GM23338 (cell line): ENCODE measurements around the gene MRPS10. TPM values are rescaled to one million over a fixed set of nuclear protein-coding genes. Genes with fewer than 3 reads are reported as not detected.

Experiments
- ATAC-seq: fragments of 200-7000 bp; cut with Tn5 transposase; 3 replicates; pipeline ENCODE4 v1.9.1; 2020
- DNase-seq: peaks from one replicate; pipeline ENCODE4 v3.0.0-alpha.2; 2015; ENCODE audit warnings: low spot score
- H2AFZ ChIP-seq: fragments of 200-600 bp; sonication (generic); 2 replicates; pipeline ENCODE4 v1.8.0; 2016; ENCODE audit warnings: antibody characterized with exemption, mild to moderate bottlenecking, moderate library complexity
- H3F3A ChIP-seq: fragments of 200-600 bp; sonication (generic); replicated peaks from 2 replicates; pipeline ENCODE4 v1.8.0; 2017; ENCODE audit warnings: antibody characterized with exemption, mixed run types, low read depth
- H3K27ac ChIP-seq: fragments of 200-600 bp; sonication (generic); 2 replicates; pipeline ENCODE4 v1.6.1; 2016; ENCODE audit warnings: low read depth
- H3K27me3 ChIP-seq: fragments of 200-600 bp; sonication (generic); 2 replicates; pipeline ENCODE4 v1.8.0; 2016; ENCODE audit warnings: mild to moderate bottlenecking, mixed run types, moderate library complexity; ENCODE audit not compliant: insufficient read depth
- H3K36me3 ChIP-seq: fragments of 200-600 bp; sonication (generic); 2 replicates; pipeline ENCODE4 v1.8.0; 2016; ENCODE audit warnings: mild to moderate bottlenecking; ENCODE audit not compliant: insufficient read depth
- H3K4me1 ChIP-seq: fragments of 200-600 bp; sonication (generic); 2 replicates; pipeline ENCODE4 v1.8.0; 2016; ENCODE audit warnings: mild to moderate bottlenecking, moderate library complexity; ENCODE audit not compliant: insufficient read depth
- H3K4me2 ChIP-seq: fragments of 200-600 bp; sonication (generic); 2 replicates; pipeline ENCODE4 v1.7.1; 2017; ENCODE audit warnings: mixed run types
- H3K4me3 ChIP-seq: fragments of 200-600 bp; sonication (generic); 2 replicates; pipeline ENCODE4 v1.6.1; 2016; ENCODE audit warnings: mixed run types
- H3K79me2 ChIP-seq: fragments of 200-600 bp; sonication (generic); replicated peaks from 2 replicates; pipeline ENCODE4 v1.8.0; 2017; ENCODE audit warnings: mild to moderate bottlenecking; ENCODE audit not compliant: insufficient read depth
- H3K9me2 ChIP-seq: fragments of 200-600 bp; sonication (generic); 2 replicates; pipeline ENCODE4 v1.8.0; 2017; ENCODE audit not compliant: insufficient read depth
- H4K20me1 ChIP-seq: fragments of 200-600 bp; sonication (generic); replicated peaks from 2 replicates; pipeline ENCODE4 v1.8.0; 2017; ENCODE audit warnings: mild to moderate bottlenecking; ENCODE audit not compliant: insufficient read depth
- H3K27ac Mint-ChIP-seq: 2 replicates; pipeline ENCODE4 v1.8.0; 2020; ENCODE audit warnings: inconsistent platforms, mild to moderate bottlenecking, moderate library complexity, mixed read lengths
- H3K27me3 Mint-ChIP-seq: 3 replicates; pipeline ENCODE4 v1.8.0; 2022; ENCODE audit warnings: low read depth, mild to moderate bottlenecking, moderate library complexity, mixed read lengths, inconsistent platforms; ENCODE audit not compliant: insufficient read depth, poor library complexity
- H3K36me3 Mint-ChIP-seq: 3 replicates; pipeline ENCODE4 v1.8.0; 2021; ENCODE audit warnings: low read depth, mild to moderate bottlenecking, inconsistent platforms, moderate library complexity, mixed read lengths
- H3K4me1 Mint-ChIP-seq: 3 replicates; pipeline ENCODE4 v1.8.0; 2020; ENCODE audit warnings: mild to moderate bottlenecking, inconsistent platforms, mixed read lengths
- H3K4me3 Mint-ChIP-seq: 3 replicates; pipeline ENCODE4 v1.8.0; 2021; ENCODE audit warnings: moderate library complexity, mild to moderate bottlenecking, inconsistent platforms, mixed read lengths
- H3K9me3 Mint-ChIP-seq: 3 replicates; pipeline ENCODE4 v1.8.0; 2020; ENCODE audit warnings: moderate library complexity, mild to moderate bottlenecking, inconsistent platforms, mixed read lengths
- CREB1 ChIP-seq: fragments of 250-450 bp; sonication (Bioruptor Pico); IDR thresholded peaks from 2 replicates; pipeline ENCODE4 v1.5.0; 2020; ENCODE audit warnings: low read depth, mild to moderate bottlenecking, moderate library complexity
- CTCF ChIP-seq, 2 experiments: fragments of 200-600 bp in 1 of 2; sonication (generic) in 1 of 2; conservative IDR thresholded peaks; 2 replicates each; pipeline versions ENCODE4 v1.5.1 to v1.6.1; 2016 to 2017; ENCODE audit warnings: antibody characterized with exemption in 2 of 2, low read depth in 2 of 2, mild to moderate bottlenecking in 2 of 2, moderate library complexity in 1 of 2
- EZH2 ChIP-seq: fragments of 200-600 bp; sonication (generic); IDR thresholded peaks from one replicate; pipeline ENCODE4 v1.8.0; 2017; ENCODE audit warnings: antibody characterized with exemption, mild to moderate bottlenecking, low read depth; ENCODE audit not compliant: unreplicated experiment
- JUNB ChIP-seq: IDR thresholded peaks from one replicate; pipeline ENCODE4 v1.6.1; 2016; ENCODE audit warnings: antibody characterized with exemption; ENCODE audit not compliant: unreplicated experiment
- NANOG ChIP-seq: IDR thresholded peaks from 2 replicates; pipeline ENCODE4 v1.6.1; 2016; ENCODE audit warnings: antibody characterized with exemption, borderline replicate concordance
- STAT1 ChIP-seq: IDR thresholded peaks from one replicate; pipeline ENCODE4 v1.6.1; 2016; ENCODE audit warnings: antibody characterized with exemption; ENCODE audit not compliant: unreplicated experiment
- ZNF114 ChIP-seq: fragments of 250-450 bp; sonication (Bioruptor Pico); IDR thresholded peaks from 2 replicates; pipeline ENCODE4 v1.5.0; 2020; ENCODE audit warnings: mild to moderate bottlenecking, moderate library complexity
- ZNF331 ChIP-seq: fragments of 250-450 bp; sonication (Bioruptor Pico); IDR thresholded peaks from 2 replicates; pipeline ENCODE4 v1.5.0; 2020; ENCODE audit warnings: low read depth, mild to moderate bottlenecking, moderate library complexity
- polyA plus RNA-seq: library from polyadenylated mRNA; unstranded; fragments of >200 nt; fragmentation: Nextera tagmentation; extraction: Ambion mirVana; gene quantifications from 2 replicates; pipeline ENCODE4 v1.2.1, GENCODE V29; 2016
- total RNA-seq: library from RNA; depleted of rRNA; stranded (reverse); fragments of >200 nt; shearing (Covaris generic); gene quantifications from 2 replicates; pipeline ENCODE4 v1.2.3, GENCODE V29; 2014
- TF ChIP-seq, protein P1 (sequence below): fragments of 250-450 bp; sonication (Bioruptor Pico); IDR thresholded peaks from 2 replicates; pipeline ENCODE4 v1.5.0; 2020; ENCODE audit warnings: mild to moderate bottlenecking, moderate library complexity
- TF ChIP-seq, protein P2 (sequence below): IDR thresholded peaks from 2 replicates; pipeline ENCODE4 v1.6.1; 2016; ENCODE audit warnings: antibody characterized with exemption
- TF ChIP-seq, protein P3 (sequence below): IDR thresholded peaks from one replicate; pipeline ENCODE4 v1.6.1; 2018; ENCODE audit warnings: antibody characterized with exemption; ENCODE audit not compliant: unreplicated experiment

MRPS10 gene
- total and polyA plus RNA-seq, 2 experiments from 2014 or later: 36.2 to 42.7 TPM

GRCh38 chr6:42225419-42225818, 7.8 kb upstream of the MRPS10 start (continued):
- TF ChIP-seq, protein P1, sequence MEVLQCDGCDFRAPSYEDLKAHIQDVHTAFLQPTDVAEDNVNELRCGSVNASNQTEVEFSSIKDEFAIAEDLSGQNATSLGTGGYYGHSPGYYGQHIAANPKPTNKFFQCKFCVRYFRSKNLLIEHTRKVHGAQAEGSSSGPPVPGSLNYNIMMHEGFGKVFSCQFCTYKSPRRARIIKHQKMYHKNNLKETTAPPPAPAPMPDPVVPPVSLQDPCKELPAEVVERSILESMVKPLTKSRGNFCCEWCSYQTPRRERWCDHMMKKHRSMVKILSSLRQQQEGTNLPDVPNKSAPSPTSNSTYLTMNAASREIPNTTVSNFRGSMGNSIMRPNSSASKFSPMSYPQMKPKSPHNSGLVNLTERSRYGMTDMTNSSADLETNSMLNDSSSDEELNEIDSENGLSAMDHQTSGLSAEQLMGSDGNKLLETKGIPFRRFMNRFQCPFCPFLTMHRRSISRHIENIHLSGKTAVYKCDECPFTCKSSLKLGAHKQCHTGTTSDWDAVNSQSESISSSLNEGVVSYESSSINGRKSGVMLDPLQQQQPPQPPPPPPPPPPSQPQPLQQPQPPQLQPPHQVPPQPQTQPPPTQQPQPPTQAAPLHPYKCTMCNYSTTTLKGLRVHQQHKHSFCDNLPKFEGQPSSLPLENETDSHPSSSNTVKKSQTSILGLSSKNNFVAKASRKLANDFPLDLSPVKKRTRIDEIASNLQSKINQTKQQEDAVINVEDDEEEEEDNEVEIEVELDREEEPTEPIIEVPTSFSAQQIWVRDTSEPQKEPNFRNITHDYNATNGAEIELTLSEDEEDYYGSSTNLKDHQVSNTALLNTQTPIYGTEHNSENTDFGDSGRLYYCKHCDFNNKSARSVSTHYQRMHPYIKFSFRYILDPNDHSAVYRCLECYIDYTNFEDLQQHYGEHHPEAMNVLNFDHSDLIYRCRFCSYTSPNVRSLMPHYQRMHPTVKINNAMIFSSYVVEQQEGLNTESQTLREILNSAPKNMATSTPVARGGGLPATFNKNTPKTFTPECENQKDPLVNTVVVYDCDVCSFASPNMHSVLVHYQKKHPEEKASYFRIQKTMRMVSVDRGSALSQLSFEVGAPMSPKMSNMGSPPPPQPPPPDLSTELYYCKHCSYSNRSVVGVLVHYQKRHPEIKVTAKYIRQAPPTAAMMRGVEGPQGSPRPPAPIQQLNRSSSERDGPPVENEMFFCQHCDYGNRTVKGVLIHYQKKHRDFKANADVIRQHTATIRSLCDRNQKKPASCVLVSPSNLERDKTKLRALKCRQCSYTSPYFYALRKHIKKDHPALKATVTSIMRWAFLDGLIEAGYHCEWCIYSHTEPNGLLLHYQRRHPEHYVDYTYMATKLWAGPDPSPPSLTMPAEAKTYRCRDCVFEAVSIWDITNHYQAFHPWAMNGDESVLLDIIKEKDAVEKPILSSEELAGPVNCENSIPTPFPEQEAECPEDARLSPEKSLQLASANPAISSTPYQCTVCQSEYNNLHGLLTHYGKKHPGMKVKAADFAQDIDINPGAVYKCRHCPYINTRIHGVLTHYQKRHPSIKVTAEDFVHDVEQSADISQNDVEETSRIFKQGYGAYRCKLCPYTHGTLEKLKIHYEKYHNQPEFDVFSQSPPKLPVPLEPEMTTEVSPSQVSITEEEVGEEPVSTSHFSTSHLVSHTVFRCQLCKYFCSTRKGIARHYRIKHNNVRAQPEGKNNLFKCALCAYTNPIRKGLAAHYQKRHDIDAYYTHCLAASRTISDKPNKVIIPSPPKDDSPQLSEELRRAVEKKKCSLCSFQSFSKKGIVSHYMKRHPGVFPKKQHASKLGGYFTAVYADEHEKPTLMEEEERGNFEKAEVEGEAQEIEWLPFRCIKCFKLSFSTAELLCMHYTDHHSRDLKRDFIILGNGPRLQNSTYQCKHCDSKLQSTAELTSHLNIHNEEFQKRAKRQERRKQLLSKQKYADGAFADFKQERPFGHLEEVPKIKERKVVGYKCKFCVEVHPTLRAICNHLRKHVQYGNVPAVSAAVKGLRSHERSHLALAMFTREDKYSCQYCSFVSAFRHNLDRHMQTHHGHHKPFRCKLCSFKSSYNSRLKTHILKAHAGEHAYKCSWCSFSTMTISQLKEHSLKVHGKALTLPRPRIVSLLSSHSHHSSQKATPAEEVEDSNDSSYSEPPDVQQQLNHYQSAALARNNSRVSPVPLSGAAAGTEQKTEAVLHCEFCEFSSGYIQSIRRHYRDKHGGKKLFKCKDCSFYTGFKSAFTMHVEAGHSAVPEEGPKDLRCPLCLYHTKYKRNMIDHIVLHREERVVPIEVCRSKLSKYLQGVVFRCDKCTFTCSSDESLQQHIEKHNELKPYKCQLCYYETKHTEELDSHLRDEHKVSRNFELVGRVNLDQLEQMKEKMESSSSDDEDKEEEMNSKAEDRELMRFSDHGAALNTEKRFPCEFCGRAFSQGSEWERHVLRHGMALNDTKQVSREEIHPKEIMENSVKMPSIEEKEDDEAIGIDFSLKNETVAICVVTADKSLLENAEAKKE: no peak
- TF ChIP-seq CTCF (conservative IDR thresholded peaks at IDR 0.05; ENCODE audit: low read depth in 2 of 2) (no peak), EZH2 (no peak)

- H3K4me3 Mint-ChIP-seq: no peak overlapping the region
- H3K27ac Mint-ChIP-seq: peak overlapping the region; percentile 89
- Histone ChIP-seq H3K79me2 (no peaks in the 10 kb centered on the region), H2AFZ (no peak overlapping the region), H3K4me2 (no peak overlapping the region), H3K4me3 (no peak overlapping the region), H3K4me1 (no peaks in the 10 kb centered on the region), H3K36me3 (no peaks in the 10 kb centered on the region), H4K20me1 (no peaks in the 10 kb centered on the region), H3K27me3 (no peaks in the 10 kb centered on the region), H3K9me2 (no peaks in the 10 kb centered on the region), H3F3A (peaks cover 10% of the 10 kb centered on the region; the same call in 1 of the 2 replicates), H3K27ac (peak overlapping the region; percentile 21; the same call in 1 of the 2 replicates)
- no peaks in the 10 kb centered on the region for H3K27me3 Mint-ChIP-seq
- ATAC-seq (no peak), DNase-seq (no peak)
- H3K9me3 Mint-ChIP-seq: no peaks in the 10 kb centered on the region
- H3K36me3 Mint-ChIP-seq: peaks cover 24% of the 10 kb centered on the region
- peaks cover 9% of the 10 kb centered on the region; the same call in 2 of the 3 replicates for H3K4me1 Mint-ChIP-seq
- TF ChIP-seq EZH2: no peak
- TF ChIP-seq, protein P2, sequence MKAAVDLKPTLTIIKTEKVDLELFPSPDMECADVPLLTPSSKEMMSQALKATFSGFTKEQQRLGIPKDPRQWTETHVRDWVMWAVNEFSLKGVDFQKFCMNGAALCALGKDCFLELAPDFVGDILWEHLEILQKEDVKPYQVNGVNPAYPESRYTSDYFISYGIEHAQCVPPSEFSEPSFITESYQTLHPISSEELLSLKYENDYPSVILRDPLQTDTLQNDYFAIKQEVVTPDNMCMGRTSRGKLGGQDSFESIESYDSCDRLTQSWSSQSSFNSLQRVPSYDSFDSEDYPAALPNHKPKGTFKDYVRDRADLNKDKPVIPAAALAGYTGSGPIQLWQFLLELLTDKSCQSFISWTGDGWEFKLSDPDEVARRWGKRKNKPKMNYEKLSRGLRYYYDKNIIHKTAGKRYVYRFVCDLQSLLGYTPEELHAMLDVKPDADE: no peak
- no peak for TF ChIP-seq ZNF114 (CRISPR knock-in tag)
- no peak for TF ChIP-seq STAT1
- TF ChIP-seq ZNF331 (CRISPR knock-in tag): no peak
- TF ChIP-seq JUNB: no peak
- TF ChIP-seq, protein P3, sequence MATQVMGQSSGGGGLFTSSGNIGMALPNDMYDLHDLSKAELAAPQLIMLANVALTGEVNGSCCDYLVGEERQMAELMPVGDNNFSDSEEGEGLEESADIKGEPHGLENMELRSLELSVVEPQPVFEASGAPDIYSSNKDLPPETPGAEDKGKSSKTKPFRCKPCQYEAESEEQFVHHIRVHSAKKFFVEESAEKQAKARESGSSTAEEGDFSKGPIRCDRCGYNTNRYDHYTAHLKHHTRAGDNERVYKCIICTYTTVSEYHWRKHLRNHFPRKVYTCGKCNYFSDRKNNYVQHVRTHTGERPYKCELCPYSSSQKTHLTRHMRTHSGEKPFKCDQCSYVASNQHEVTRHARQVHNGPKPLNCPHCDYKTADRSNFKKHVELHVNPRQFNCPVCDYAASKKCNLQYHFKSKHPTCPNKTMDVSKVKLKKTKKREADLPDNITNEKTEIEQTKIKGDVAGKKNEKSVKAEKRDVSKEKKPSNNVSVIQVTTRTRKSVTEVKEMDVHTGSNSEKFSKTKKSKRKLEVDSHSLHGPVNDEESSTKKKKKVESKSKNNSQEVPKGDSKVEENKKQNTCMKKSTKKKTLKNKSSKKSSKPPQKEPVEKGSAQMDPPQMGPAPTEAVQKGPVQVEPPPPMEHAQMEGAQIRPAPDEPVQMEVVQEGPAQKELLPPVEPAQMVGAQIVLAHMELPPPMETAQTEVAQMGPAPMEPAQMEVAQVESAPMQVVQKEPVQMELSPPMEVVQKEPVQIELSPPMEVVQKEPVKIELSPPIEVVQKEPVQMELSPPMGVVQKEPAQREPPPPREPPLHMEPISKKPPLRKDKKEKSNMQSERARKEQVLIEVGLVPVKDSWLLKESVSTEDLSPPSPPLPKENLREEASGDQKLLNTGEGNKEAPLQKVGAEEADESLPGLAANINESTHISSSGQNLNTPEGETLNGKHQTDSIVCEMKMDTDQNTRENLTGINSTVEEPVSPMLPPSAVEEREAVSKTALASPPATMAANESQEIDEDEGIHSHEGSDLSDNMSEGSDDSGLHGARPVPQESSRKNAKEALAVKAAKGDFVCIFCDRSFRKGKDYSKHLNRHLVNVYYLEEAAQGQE: no peak
- TF ChIP-seq NANOG: no peak
- no peak for TF ChIP-seq CREB1 (CRISPR knock-in tag)
Measured at GRCh38 chr6:42225029-42225339, 7.3 kb upstream of the MRPS10 start.
